WERI-Rb-1 (cell line): ENCODE data around the gene FFAR3.
"Not testable (repeated sequence)": the region's sequence is repeated elsewhere in the genome, so short reads cannot be mapped to it uniquely, and the experiment has no call there.

ENCODE experiments used
- DNase-seq: peaks from one replicate; pipeline ENCODE4 v3.0.0-alpha.2; 2020
- H3K27ac ChIP-seq: fragments of 250-450 bp; sonication (Bioruptor Pico); 2 replicates; pipeline ENCODE4 v1.5.1; 2020; ENCODE audit warnings: mild to moderate bottlenecking, moderate library complexity
- H3K27me3 ChIP-seq: fragments of 250-450 bp; sonication (Bioruptor Pico); 2 replicates; pipeline ENCODE4 v1.5.1; 2021; ENCODE audit warnings: mild to moderate bottlenecking, low read depth, moderate library complexity; ENCODE audit not compliant: insufficient read depth, severe bottlenecking
- H3K36me3 ChIP-seq: fragments of 250-450 bp; sonication (Bioruptor Pico); 2 replicates; pipeline ENCODE4 v1.5.1; 2020; ENCODE audit warnings: mild to moderate bottlenecking, moderate library complexity
- H3K4me3 ChIP-seq: 2 replicates; pipeline ENCODE4 v1.5.1; 2011; ENCODE audit warnings: low read depth, mild to moderate bottlenecking, control low read depth, low read length
- H3K9me3 ChIP-seq: fragments of 250-450 bp; sonication (Bioruptor Pico); 2 replicates; pipeline ENCODE4 v1.5.1; 2021; ENCODE audit warnings: mild to moderate bottlenecking, moderate library complexity; ENCODE audit not compliant: severe bottlenecking
- CTCF ChIP-seq: IDR thresholded peaks from 2 replicates; pipeline ENCODE4 v1.5.1; 2011; ENCODE audit warnings: low read depth, mild to moderate bottlenecking, control low read depth, inconsistent platforms, low read length

The FFAR3 gene

DNA sequence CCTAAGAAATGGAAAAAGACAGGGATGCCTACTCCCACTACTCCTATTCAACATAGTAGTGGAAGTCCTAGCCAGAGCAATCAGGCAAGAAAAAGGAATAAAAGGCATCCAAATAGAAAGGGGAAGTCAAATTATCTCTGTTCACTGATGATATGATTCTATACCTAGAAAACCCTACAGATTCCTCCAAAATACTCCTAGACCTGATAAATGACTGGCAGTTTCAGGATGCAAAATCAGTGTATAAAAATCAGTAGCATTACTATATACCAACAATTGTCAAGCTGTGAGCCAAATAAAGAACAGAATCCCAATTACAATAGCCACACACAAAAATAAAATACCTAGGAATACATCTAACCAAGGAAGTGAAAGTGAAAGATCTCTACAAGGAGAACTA, 11.3 kb downstream of the FFAR3 start:
- no peak for DNase-seq
- Histone ChIP-seq H3K27ac (no peak overlapping the region), H3K36me3 (no peaks in the 10 kb centered on the region), H3K9me3 (no peaks in the 10 kb centered on the region), H3K4me3 (no peak overlapping the region), H3K27me3 (no peaks in the 10 kb centered on the region)
- TF ChIP-seq CTCF: no peak

GRCh38 chr19:35370722-35371121, 12.5 kb downstream of the FFAR3 start, which contains the start of gene GPR42:
TSS of gene GPR42 (plus strand) at chr19:35371068. CDS start at chr19:35371360, 292 bp downstream.
- Histone ChIP-seq H3K4me3 (no peak within 1 kb of the TSS), H3K9me3 (no peaks in the 10 kb centered on the region), H3K36me3 (no peaks in the 10 kb centered on the region), H3K27ac (no peak within 1 kb of the TSS), H3K27me3 (no peaks in the 10 kb centered on the region)
- DNase-seq: no peak
- TF ChIP-seq CTCF: no peak

DNA sequence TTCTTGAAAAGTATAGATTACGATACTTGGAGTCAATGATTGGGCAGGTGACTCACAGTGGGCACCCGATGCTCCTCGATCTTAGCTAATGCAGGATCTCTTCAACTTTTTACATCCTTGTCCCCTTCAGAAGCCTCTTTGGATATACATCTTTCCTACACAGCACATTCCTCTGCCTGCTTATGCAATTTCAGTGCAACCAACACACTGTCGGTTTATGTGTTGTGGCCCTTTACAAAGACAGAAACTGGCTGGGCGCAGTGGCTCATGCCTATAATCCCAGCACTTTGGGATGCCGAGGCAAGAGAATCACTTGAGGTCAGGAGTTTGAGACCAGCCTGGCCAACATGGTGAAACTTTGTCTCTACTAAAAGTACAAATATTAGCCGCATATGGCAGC, 15.2 kb downstream of the FFAR3 start:
- TF ChIP-seq CTCF: no peak
- Histone ChIP-seq H3K36me3 (no peaks in the 10 kb centered on the region), H3K27ac (no peak overlapping the region), H3K9me3 (no peaks in the 10 kb centered on the region), H3K4me3 (no peak overlapping the region), H3K27me3 (no peaks in the 10 kb centered on the region)
- DNase-seq: no peak

DNA sequence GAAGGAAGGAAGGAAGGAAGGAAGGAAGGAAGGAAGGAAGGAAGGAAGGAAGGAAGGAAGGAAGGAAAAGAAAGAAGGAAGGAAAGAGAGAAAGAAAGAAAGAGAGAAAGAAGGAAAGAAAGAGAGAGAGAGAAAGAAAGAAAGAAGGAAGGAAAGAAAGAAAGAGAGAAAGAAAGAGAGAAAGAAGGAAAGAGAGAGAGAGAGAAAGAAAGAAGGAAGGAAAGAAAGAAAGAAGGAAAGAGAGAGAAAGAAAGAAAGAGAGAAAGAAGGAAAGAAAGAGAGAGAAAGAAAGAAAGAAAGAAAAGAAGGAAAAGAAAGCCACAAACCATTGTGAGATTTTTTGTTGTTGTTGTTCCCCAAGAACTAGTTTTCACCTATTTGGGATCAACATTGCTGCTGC, 15.8 kb downstream of the FFAR3 start:
- not testable (repeated sequence) for H3K27me3 ChIP-seq, H3K4me3 ChIP-seq, DNase-seq, H3K9me3 ChIP-seq, H3K36me3 ChIP-seq, H3K27ac ChIP-seq

- no peaks in the 10 kb centered on the region for H3K27me3 ChIP-seq
- no peak for TF ChIP-seq CTCF
- no peak for DNase-seq
- no peaks in the 10 kb centered on the region for H3K9me3 ChIP-seq
- H3K4me3 ChIP-seq: no peak overlapping the region
- H3K36me3 ChIP-seq: no peaks in the 10 kb centered on the region
- H3K27ac ChIP-seq: no peak overlapping the region
Measured at GRCh38 chr19:35375505-35376307, 17.4 kb downstream of the FFAR3 start.

GRCh38 chr19:35377656-35378055, 19.4 kb downstream of the FFAR3 start:
- no peaks in the 10 kb centered on the region for H3K9me3 ChIP-seq
- H3K4me3 ChIP-seq: no peak overlapping the region
- TF ChIP-seq CTCF: no peak
- no peaks in the 10 kb centered on the region for H3K36me3 ChIP-seq
- DNase-seq: no peak
- H3K27ac ChIP-seq: no peak overlapping the region
- H3K27me3 ChIP-seq: no peaks in the 10 kb centered on the region
